Activated T-helper 2 cell treated with anti-CD3 and anti-CD28 coated beads, Interferon-gamma antibody, Interleukin-2, Interleukin-4, amounts not matched to agents 10 μg/mL and 5 μg/mL and 100 μg/mL, durations not matched to agents 14 hours and 24 hours and 36 hours (primary cell): ENCODE data around the gene NDE1. TPM values are rescaled to one million over a fixed set of nuclear protein-coding genes. Genes with fewer than 3 reads are reported as not detected.
"Not testable (repeated sequence)": the region's sequence is repeated elsewhere in the genome, so short reads cannot be mapped to it uniquely, and the experiment has no call there.

ENCODE experiments used
- DNase-seq: peaks from one replicate; pipeline ENCODE4 v3.0.0; 2021; ENCODE audit warnings: low spot score
- H3K27ac Mint-ChIP-seq: one replicate; pipeline ENCODE4 v1.8.0; 2021; ENCODE audit warnings: mixed read lengths
- H3K27me3 Mint-ChIP-seq: one replicate; pipeline ENCODE4 v1.8.0; 2021; ENCODE audit warnings: low read depth, mixed read lengths
- H3K36me3 Mint-ChIP-seq: one replicate; pipeline ENCODE4 v1.8.0; 2021; ENCODE audit warnings: low read depth, mixed read lengths
- H3K4me1 Mint-ChIP-seq: one replicate; pipeline ENCODE4 v1.8.0; 2021; ENCODE audit warnings: low read depth, mixed read lengths
- H3K4me3 Mint-ChIP-seq: one replicate; pipeline ENCODE4 v1.8.0; 2021; ENCODE audit warnings: low read depth, mild to moderate bottlenecking, moderate library complexity, mixed read lengths
- H3K9me3 Mint-ChIP-seq: one replicate; pipeline ENCODE4 v1.8.0; 2021; ENCODE audit warnings: mixed read lengths
- intact Hi-C: fragments of 100-400 bp; cut with micrococcal nuclease; formaldehyde crosslinking; loops from one replicate; pipeline ENCODE4 v1.15.1; 2023
- total RNA-seq: library from RNA; stranded (reverse); gene quantifications from 2 replicates; pipeline ENCODE4 v1.2.3, GENCODE V29; 2022

NDE1 gene
- total RNA-seq, 1 donor from 2014 or later = 97.7 TPM

DNA sequence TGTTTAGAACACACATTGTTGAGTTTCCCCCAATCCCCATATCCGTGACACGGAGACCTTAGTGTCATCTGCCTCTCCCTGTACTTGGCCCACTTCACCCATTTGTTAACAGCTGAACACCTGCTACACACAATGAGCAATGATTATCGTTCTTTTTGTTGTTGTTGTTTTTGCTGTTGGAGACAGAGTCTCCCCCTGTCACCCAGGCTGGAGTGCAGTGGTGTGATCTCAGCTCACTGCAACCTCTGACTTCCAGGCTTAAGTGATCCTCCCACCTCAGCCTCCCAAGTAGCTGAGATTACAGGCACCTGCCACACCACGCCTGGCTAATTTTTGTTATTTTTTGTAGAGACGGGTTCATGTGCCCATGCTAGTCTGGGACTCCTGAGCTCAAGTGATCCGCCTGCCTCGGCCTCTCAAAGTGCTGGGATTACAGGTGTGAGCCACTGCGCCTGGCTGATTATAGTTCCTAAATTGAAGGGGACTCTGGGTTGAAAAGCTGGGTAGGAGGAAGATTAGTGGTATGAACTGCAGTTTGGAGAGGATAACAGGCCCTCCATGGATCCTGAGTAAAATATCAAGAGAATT lies 21.6 kb downstream of the NDE1 start:
- Mint-ChIP-seq H3K27me3 (no peaks in the 10 kb centered on the region), H3K36me3 (peaks cover 74% of the 10 kb centered on the region), H3K4me1 (peaks cover 31% of the 10 kb centered on the region), H3K27ac (peak overlapping the region; percentile 92), H3K4me3 (no peak overlapping the region), H3K9me3 (no peaks in the 10 kb centered on the region)
- intact Hi-C loops = loop anchor here (2.0 kb wide), 1 partner anchor 21 kb away; the partner anchor contains the start of gene NDE1
- no peak for DNase-seq

DNA sequence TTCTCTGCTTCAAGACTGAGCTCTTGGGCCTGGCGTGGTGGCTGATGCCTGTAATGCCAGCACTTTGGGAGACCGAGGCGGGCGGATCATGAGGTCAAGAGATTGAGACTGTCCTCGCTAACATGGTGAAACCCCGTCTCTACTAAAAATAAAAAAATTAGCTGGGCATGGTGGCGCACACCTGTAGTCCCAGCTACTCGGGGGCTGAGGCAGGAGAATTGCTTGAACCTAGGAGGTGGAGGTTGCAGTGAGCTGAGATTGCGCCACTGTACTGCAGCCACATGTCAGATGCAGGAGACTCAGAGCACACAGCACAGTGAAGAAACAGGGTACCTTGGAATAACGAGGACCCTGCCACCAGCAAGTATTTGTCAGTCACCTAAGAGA lies 22.1 kb downstream of the NDE1 start:
- H3K4me3 Mint-ChIP-seq, DNase-seq, H3K9me3 Mint-ChIP-seq, H3K27me3 Mint-ChIP-seq: not testable (repeated sequence)
- intact Hi-C loops = loop anchor here (2.0 kb wide), 1 partner anchor 21 kb away; the partner anchor contains the start of gene NDE1
- Mint-ChIP-seq H3K4me1 (peaks cover 31% of the 10 kb centered on the region), H3K36me3 (peaks cover 72% of the 10 kb centered on the region), H3K27ac (peak overlapping the region; percentile 92)

DNA sequence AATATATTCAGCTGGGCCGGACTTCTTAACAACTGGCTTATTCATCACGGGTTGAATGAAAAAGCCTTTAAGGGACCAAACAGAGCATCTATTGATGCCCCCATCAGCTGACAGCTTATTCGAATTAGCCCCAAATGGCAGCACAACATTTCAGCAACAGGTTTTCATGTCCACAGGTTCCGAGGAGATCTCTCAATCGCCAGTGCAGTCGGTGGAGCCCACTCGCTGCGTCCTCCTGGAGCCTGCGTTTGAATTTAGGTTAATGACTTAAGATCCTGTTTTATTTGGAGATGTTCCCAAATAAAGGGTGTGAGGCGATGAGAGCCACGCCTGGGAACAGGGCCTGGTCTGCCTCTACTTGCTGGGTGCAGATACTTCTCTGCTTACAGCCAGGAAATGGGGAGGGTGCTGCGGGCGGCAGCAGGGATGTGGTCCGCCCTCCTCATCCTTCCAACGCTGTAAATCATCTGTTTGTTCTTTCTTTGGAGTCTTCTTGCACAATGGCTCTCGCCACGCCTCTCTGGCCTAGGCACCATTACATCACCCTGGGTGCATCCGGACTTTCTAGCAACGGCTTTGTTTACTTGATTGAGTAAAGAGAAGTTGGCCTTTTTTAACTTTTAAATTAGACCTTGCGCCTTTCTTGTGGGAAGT lies 22.6 kb downstream of the NDE1 start:
- peak overlapping the region; percentile 61 for H3K4me3 Mint-ChIP-seq
- DNase-seq = peak; percentile 80
- H3K36me3 Mint-ChIP-seq = peaks cover 72% of the 10 kb centered on the region
- H3K27me3 Mint-ChIP-seq = no peaks in the 10 kb centered on the region
- intact Hi-C loops = loop anchor here (2.0 kb wide), 1 partner anchor 22 kb away; the partner anchor contains the start of gene NDE1
- H3K27ac Mint-ChIP-seq = peak overlapping the region; percentile 92
- no peaks in the 10 kb centered on the region for H3K9me3 Mint-ChIP-seq
- H3K4me1 Mint-ChIP-seq = peaks cover 31% of the 10 kb centered on the region

- Mint-ChIP-seq H3K27ac (no peak overlapping the region), H3K9me3 (no peaks in the 10 kb centered on the region), H3K36me3 (peaks cover 78% of the 10 kb centered on the region), H3K27me3 (no peaks in the 10 kb centered on the region), H3K4me1 (peaks cover 31% of the 10 kb centered on the region), H3K4me3 (no peak overlapping the region)
- DNase-seq = no peak
- intact Hi-C loops = no loop called here
Measured at GRCh38 chr16:15674571-15674970, 24.5 kb downstream of the NDE1 start.

DNA sequence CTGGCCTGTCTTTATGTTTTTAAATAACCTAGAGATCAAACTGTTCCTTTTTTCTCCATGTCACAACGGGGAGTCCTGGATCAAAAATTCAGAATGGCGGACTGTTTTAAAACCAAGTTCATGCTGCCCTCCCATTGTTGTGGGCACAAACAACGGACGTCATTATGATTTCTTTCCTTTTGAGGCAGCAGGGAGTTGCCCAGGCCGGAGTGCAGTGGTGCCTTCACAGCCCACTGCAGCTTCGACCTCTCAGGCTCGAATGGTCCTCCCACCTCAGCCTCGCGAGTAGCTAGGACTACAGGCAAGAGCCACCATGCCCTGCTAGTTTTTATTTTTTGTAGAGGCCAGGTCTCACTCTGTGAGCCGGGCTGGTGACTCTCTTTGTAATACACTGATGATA lies 26.5 kb downstream of the NDE1 start:
- intact Hi-C loops = no loop called here
- H3K4me1 Mint-ChIP-seq = peaks cover 30% of the 10 kb centered on the region
- H3K27ac Mint-ChIP-seq = no peak overlapping the region
- no peaks in the 10 kb centered on the region for H3K27me3 Mint-ChIP-seq
- no peaks in the 10 kb centered on the region for H3K9me3 Mint-ChIP-seq
- no peak for DNase-seq
- H3K4me3 Mint-ChIP-seq = no peak overlapping the region
- H3K36me3 Mint-ChIP-seq = peaks cover 75% of the 10 kb centered on the region

GRCh38 chr16:15677447-15677846 lies 27.4 kb downstream of the NDE1 start:
- DNase-seq = no peak
- peaks cover 26% of the 10 kb centered on the region for H3K4me1 Mint-ChIP-seq
- intact Hi-C loops = no loop called here
- H3K9me3 Mint-ChIP-seq = no peaks in the 10 kb centered on the region
- H3K27ac Mint-ChIP-seq = no peak overlapping the region
- H3K4me3 Mint-ChIP-seq = no peak overlapping the region
- H3K36me3 Mint-ChIP-seq = peaks cover 74% of the 10 kb centered on the region
- no peaks in the 10 kb centered on the region for H3K27me3 Mint-ChIP-seq

DNA sequence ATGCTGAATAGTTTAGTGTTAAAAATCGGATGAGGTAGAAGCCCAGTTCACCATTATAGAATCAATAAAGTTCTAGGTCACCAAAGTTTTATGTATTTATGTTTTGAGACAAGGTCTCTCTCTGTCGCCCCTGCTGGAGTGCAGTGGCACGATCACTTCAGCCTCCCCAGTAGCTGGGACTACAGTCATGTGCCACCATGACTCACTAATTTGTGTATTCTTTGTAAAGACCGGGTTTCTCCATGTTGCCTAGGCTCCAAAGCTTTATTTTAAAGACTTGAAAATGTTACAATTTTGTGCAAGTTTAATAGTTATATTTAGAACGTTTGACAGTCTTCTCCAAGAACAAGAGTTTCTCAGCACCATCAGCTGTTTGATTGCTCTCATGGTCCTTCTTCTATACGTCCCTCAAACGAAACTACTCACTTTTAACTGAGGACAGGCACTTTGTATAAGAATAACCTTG lies 32.1 kb downstream of the NDE1 start:
- intact Hi-C loops = no loop called here
- no peaks in the 10 kb centered on the region for H3K27me3 Mint-ChIP-seq
- no peak overlapping the region for H3K4me3 Mint-ChIP-seq
- H3K9me3 Mint-ChIP-seq = no peaks in the 10 kb centered on the region
- DNase-seq = no peak
- peaks cover 68% of the 10 kb centered on the region for H3K36me3 Mint-ChIP-seq
- peak overlapping the region; percentile 49 for H3K27ac Mint-ChIP-seq
- peaks cover 10% of the 10 kb centered on the region for H3K4me1 Mint-ChIP-seq

DNA sequence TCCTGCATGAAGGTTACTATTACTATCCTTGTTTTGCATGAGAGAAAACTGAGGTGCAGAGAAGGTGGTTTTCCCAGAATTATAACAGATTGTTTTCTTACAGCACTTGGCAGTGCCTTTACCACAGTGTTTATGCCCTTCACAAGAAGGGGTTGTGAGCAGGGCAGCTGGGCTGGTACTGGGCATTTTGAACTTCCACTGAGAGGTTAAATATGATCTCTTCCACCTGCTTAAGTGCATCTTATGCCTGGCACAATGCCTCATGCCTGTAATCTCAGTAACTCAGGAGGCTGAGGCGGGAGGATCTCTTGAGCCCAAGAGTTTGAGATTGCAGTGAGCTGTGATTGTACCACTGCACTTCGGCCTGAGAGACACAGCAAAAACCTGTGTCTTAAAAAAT lies 36.2 kb downstream of the NDE1 start:
- Mint-ChIP-seq H3K9me3 (no peaks in the 10 kb centered on the region), H3K27ac (no peak overlapping the region), H3K27me3 (no peaks in the 10 kb centered on the region), H3K4me1 (peaks cover 6% of the 10 kb centered on the region), H3K36me3 (peaks cover 70% of the 10 kb centered on the region), H3K4me3 (no peak overlapping the region)
- intact Hi-C loops = no loop called here
- DNase-seq = no peak

GRCh38 chr16:15689290-15689689 lies 39.2 kb downstream of the NDE1 start:
- no peaks in the 10 kb centered on the region for H3K9me3 Mint-ChIP-seq
- intact Hi-C loops = no loop called here
- H3K36me3 Mint-ChIP-seq = peaks cover 82% of the 10 kb centered on the region
- H3K27ac Mint-ChIP-seq = no peak overlapping the region
- no peaks in the 10 kb centered on the region for H3K27me3 Mint-ChIP-seq
- H3K4me1 Mint-ChIP-seq = no peaks in the 10 kb centered on the region
- H3K4me3 Mint-ChIP-seq = no peak overlapping the region
- no peak for DNase-seq

DNA sequence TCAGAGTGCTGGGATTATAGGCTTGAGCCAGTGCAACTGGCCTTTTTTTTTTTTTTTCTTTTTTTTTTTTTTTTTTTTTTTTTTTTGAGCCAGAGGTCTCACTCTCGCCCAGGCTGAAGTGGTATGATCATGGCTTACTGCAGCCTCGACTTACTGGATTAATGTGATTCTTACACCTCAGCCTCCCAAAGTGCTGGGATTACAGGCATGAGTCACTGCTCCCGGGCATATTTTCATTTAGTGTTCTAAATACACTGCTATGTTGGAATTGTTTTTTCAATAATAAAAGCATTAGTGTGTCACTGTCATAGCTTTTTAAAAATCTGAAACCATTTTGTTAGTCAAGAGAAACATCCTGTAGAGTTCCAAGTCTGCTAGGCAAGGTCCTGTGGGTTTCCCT lies 40.3 kb downstream of the NDE1 start:
- Mint-ChIP-seq H3K36me3 (peaks cover 84% of the 10 kb centered on the region), H3K4me1 (no peaks in the 10 kb centered on the region), H3K9me3 (no peaks in the 10 kb centered on the region), H3K27ac (no peak overlapping the region), H3K4me3 (no peak overlapping the region), H3K27me3 (no peaks in the 10 kb centered on the region)
- intact Hi-C loops = no loop called here
- no peak for DNase-seq

DNA sequence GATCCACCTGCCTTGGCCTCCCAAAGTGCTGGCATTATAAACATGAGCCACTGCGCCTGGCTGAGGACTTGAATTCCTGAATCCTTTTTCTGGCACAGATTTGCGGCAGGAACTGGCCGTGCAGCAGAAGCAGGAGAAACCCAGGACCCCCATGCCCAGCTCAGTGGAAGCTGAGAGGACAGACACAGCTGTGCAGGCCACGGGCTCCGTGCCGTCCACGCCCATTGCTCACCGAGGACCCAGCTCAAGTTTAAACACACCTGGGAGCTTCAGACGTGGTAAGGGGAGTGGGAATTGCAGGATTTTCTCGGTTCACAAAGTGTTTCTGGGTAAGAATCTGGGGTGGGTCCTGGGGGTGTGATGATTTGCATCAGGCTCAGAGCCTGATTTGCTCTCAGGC lies 41.0 kb downstream of the NDE1 start:
- Mint-ChIP-seq H3K4me1 (no peaks in the 10 kb centered on the region), H3K36me3 (peaks cover 82% of the 10 kb centered on the region)

GRCh38 chr16:15692508-15692907 lies 42.5 kb downstream of the NDE1 start:
- intact Hi-C loops, H3K9me3 Mint-ChIP-seq, H3K4me3 Mint-ChIP-seq, H3K27ac Mint-ChIP-seq, H3K4me1 Mint-ChIP-seq, H3K27me3 Mint-ChIP-seq, DNase-seq: not testable (repeated sequence)
- H3K36me3 Mint-ChIP-seq = peaks cover 85% of the 10 kb centered on the region

More for the DNA sequence above, 41.0 kb downstream of the NDE1 start:
- Mint-ChIP-seq H3K27me3 (no peaks in the 10 kb centered on the region), H3K9me3 (no peaks in the 10 kb centered on the region), H3K27ac (no peak overlapping the region), H3K4me3 (no peak overlapping the region)
- intact Hi-C loops = no loop called here
- no peak for DNase-seq

DNA sequence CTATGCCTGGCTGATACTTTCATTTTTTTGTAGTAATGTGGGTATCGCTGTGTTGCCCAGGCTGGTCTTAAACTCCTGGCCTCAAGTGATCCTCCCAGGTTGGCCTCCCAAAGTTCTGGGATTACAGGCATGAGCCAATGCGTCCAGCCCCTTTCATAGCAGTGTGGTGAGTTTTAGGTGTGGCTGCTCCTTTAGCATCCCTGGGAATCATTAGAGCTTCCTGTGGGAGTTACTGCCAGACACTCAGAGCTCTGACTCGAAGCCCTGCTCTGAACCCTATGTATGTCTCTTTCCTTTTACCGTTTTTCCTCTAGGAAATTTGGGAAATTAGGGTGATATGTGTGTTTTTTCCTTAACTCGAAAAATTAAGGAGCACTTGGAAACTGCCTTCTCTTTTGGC lies 44.5 kb downstream of the NDE1 start:
- Mint-ChIP-seq H3K27ac (no peak overlapping the region), H3K36me3 (peaks cover 78% of the 10 kb centered on the region), H3K4me1 (no peaks in the 10 kb centered on the region), H3K9me3 (no peaks in the 10 kb centered on the region), H3K27me3 (no peaks in the 10 kb centered on the region), H3K4me3 (no peak overlapping the region)
- DNase-seq = no peak
- intact Hi-C loops = no loop called here
